ENCODE data around the gene RGS18. TPM values are rescaled to one million over a fixed set of nuclear protein-coding genes. Genes with fewer than 3 reads are reported as not detected.
"Not testable (repeated sequence)": the region's sequence is repeated elsewhere in the genome, so short reads cannot be mapped to it uniquely, and the experiment has no call there.

Gene RGS18
- total and polyA plus RNA-seq, 4 donors: 1.2 to 7.1 (median 4.3) TPM

DNA sequence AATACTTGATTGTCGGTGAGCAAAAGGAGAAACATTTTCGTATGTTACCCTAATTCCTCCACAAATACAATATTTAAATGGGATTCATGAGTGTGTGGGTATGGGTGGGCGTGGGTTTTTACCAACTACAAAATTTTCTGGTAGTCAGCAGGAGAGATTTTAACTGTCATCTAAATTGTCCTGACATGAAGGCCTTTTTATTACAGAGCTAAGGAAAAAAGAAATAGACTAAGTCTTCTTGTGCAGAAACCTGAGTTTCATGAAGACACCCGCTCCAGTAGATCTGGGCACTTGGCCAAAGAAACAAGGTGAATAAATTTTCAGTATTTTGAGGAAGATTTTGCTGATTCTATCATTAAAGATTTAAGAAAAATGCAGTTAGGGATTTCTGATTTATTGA lies 752 bp downstream of the RGS18 start:
- Histone ChIP-seq H3K36me3 (ENCODE audit: control insufficient read depth in 1 of 2, insufficient read depth in 2 of 2, low read length in 1 of 2) (no peaks in the 10 kb centered on the region), H3K4me3 (ENCODE audit: low read length in 2 of 2) (no peak overlapping the region), H3K27me3 (ENCODE audit: control insufficient read depth in 1 of 2, insufficient read depth in 2 of 2, low read length in 1 of 2) (no peaks in the 10 kb centered on the region), H3K9me3 (ENCODE audit: control insufficient read depth, low read length) (no peaks in the 10 kb centered on the region), H3K4me1 (ENCODE audit: control insufficient read depth in 1 of 2, insufficient read depth in 2 of 2, low read length in 2 of 2) (no peaks in the 10 kb centered on the region), H3K27ac (ENCODE audit: low read depth in 1 of 2, low read length in 2 of 2) (no peak overlapping the region)
- ATAC-seq (ENCODE audit: low FRiP score) (no peak), DNase-seq (no peak)
- intact Hi-C loops (cut with DNase I): no loop called here
- WGBS, 2 donors: 70 to 86% methylated on average over 4 of the region's 4 CpGs

DNA sequence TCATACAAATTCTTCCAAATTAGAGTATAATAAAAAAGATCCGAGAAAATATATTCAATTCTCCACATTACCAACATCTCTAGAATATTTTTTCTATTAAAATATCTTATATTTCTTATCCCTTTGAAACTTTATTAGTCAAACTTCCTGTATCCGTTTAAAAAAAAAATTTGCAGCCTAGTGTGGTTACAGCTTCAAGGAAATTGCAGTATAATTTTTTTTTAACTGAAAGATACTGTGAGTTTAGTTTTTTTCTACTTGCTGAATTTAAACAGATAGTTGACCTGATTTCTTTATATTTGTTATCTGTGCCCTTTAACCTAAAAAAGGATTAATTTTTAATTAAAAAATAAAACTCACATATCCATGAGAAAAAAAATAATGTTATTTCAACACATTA lies 1.5 kb downstream of the RGS18 start:
- Histone ChIP-seq H3K27ac (ENCODE audit: low read depth in 1 of 2, low read length in 2 of 2) (no peak overlapping the region), H3K36me3 (ENCODE audit: control insufficient read depth in 1 of 2, insufficient read depth in 2 of 2, low read length in 1 of 2) (no peaks in the 10 kb centered on the region), H3K4me1 (ENCODE audit: control insufficient read depth in 1 of 2, insufficient read depth in 2 of 2, low read length in 2 of 2) (no peaks in the 10 kb centered on the region), H3K4me3 (ENCODE audit: low read length in 2 of 2) (no peak overlapping the region), H3K9me3 (ENCODE audit: control insufficient read depth, low read length) (no peaks in the 10 kb centered on the region), H3K27me3 (ENCODE audit: control insufficient read depth in 1 of 2, insufficient read depth in 2 of 2, low read length in 1 of 2) (no peaks in the 10 kb centered on the region)
- no peak for ATAC-seq (ENCODE audit: low FRiP score)
- WGBS, 2 donors: 70 to 74% methylated on average over 2 of the region's 2 CpGs
- no peak for DNase-seq
- intact Hi-C loops (cut with DNase I): no loop called here

DNA sequence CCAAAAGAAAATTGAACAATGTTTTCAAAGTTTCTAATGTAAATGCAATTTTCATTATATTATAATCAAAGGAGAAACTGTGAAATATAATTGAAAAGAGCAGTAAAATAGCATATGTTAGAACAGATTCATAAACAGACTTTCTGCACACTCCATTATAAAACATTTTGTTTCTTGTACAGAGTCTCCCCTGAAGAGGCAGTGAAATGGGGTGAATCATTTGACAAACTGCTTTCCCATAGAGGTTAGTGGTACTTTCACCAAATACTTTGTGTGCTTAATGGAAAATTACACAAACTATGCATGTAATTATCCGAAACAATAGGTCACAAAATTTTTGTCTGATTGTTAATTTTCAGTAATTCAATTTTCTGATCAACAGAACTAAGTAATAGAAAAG lies 1.9 kb downstream of the RGS18 start:
- 91 to 98% methylated on average over 1 of the region's 1 CpG for WGBS, 2 donors
- ATAC-seq (ENCODE audit: low FRiP score): no peak
- no peak overlapping the region for H3K27ac ChIP-seq (ENCODE audit: low read depth in 1 of 2, low read length in 2 of 2)
- DNase-seq: no peak
- no peaks in the 10 kb centered on the region for H3K4me1 ChIP-seq (ENCODE audit: control insufficient read depth in 1 of 2, insufficient read depth in 2 of 2, low read length in 2 of 2)
- no peaks in the 10 kb centered on the region for H3K36me3 ChIP-seq (ENCODE audit: control insufficient read depth in 1 of 2, insufficient read depth in 2 of 2, low read length in 1 of 2)
- no peaks in the 10 kb centered on the region for H3K9me3 ChIP-seq (ENCODE audit: control insufficient read depth, low read length)
- H3K4me3 ChIP-seq (ENCODE audit: low read length in 2 of 2): no peak overlapping the region
- intact Hi-C loops (cut with DNase I): no loop called here
- H3K27me3 ChIP-seq (ENCODE audit: control insufficient read depth in 1 of 2, insufficient read depth in 2 of 2, low read length in 1 of 2): no peaks in the 10 kb centered on the region

DNA sequence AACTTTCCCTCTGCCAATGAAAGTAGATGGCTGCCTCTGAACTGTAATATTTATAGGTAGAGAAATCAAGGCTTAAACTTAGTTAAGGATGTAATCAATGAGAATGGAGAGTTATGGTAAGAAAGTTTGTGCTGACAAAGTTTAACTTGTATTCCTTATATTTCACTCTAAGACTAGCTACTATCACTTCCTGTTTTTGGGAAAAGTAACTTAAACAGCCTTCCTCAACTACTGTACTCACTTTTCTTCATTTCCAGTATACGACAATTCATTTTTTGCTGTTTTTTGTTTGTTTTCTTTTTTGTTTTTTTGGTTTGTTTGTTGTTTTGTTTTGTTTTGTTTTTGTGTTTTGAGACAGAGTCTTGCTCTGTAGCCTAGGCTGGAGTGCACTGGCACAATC lies 3.7 kb downstream of the RGS18 start:
- Histone ChIP-seq H3K27ac (ENCODE audit: low read depth in 1 of 2, low read length in 2 of 2) (no peak overlapping the region), H3K4me1 (ENCODE audit: control insufficient read depth in 1 of 2, insufficient read depth in 2 of 2, low read length in 2 of 2) (no peaks in the 10 kb centered on the region), H3K27me3 (ENCODE audit: control insufficient read depth in 1 of 2, insufficient read depth in 2 of 2, low read length in 1 of 2) (no peaks in the 10 kb centered on the region), H3K9me3 (ENCODE audit: control insufficient read depth, low read length) (no peaks in the 10 kb centered on the region), H3K4me3 (ENCODE audit: low read length in 2 of 2) (no peak overlapping the region), H3K36me3 (ENCODE audit: control insufficient read depth in 1 of 2, insufficient read depth in 2 of 2, low read length in 1 of 2) (no peaks in the 10 kb centered on the region)
- DNase-seq: no peak
- ATAC-seq (ENCODE audit: low FRiP score): no peak
- 88 to 97% methylated on average over 1 of the region's 1 CpG for WGBS, 2 donors
- intact Hi-C loops (cut with DNase I): no loop called here

DNA sequence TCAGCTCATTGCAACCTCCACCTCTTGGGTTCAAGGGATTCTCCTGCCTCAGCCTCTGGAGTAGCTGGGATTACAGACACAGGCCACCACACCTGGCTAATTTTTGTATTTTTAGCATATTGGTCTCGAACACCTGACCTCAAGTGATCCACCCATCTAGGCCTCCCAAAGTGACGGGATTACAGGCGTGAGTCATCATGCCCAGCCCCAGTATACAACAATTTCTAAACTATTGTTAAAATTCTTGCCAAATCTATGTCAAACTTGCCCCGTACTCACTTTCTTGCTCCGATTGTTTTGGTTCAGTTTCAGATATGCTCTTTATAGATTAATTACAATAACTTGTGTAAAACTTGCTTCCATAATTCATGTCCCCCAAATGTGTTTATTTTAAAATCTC lies 4.1 kb downstream of the RGS18 start:
- H3K4me1 ChIP-seq (ENCODE audit: control insufficient read depth in 1 of 2, insufficient read depth in 2 of 2, low read length in 2 of 2): no peaks in the 10 kb centered on the region
- H3K27me3 ChIP-seq (ENCODE audit: control insufficient read depth in 1 of 2, insufficient read depth in 2 of 2, low read length in 1 of 2): no peaks in the 10 kb centered on the region
- H3K9me3 ChIP-seq (ENCODE audit: control insufficient read depth, low read length): no peaks in the 10 kb centered on the region
- ATAC-seq (ENCODE audit: low FRiP score) (no peak), DNase-seq (no peak)
- no peaks in the 10 kb centered on the region for H3K36me3 ChIP-seq (ENCODE audit: control insufficient read depth in 1 of 2, insufficient read depth in 2 of 2, low read length in 1 of 2)
- no peak overlapping the region for H3K4me3 ChIP-seq (ENCODE audit: low read length in 2 of 2)
- intact Hi-C loops (cut with DNase I): no loop called here
- WGBS, 2 donors: 69% methylated on average over 5 of the region's 5 CpGs
- H3K27ac ChIP-seq (ENCODE audit: low read depth in 1 of 2, low read length in 2 of 2): no peak overlapping the region

DNA sequence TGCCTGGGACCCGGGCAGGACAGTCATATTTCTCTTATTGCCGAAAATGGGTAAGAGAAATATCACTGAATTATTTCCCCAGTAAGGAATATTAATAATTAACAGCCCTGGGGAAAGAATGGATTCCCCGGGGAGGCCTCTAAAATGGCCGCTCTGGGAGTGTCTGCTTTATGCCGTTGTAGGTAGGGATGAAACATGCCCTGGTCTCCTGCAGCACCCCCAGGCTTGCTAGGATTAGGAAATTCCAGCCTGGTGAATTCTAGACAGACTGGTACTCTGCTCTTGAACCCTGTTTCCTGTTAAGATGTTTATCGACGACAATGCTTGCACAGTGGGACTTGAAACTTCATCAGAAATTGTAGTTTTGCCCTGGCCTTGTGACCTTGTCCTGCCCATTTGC lies 6.7 kb downstream of the RGS18 start:
- H3K9me3 ChIP-seq (ENCODE audit: control insufficient read depth, low read length); H3K27me3 ChIP-seq (ENCODE audit: control insufficient read depth in 1 of 2, insufficient read depth in 2 of 2, low read length in 1 of 2); DNase-seq; ATAC-seq (ENCODE audit: low FRiP score); H3K4me1 ChIP-seq (ENCODE audit: control insufficient read depth in 1 of 2, insufficient read depth in 2 of 2, low read length in 2 of 2); H3K36me3 ChIP-seq (ENCODE audit: control insufficient read depth in 1 of 2, insufficient read depth in 2 of 2, low read length in 1 of 2); H3K27ac ChIP-seq (ENCODE audit: low read depth in 1 of 2, low read length in 2 of 2); intact Hi-C loops (cut with DNase I); H3K4me3 ChIP-seq (ENCODE audit: low read length in 2 of 2): not testable (repeated sequence)
- WGBS, 2 donors: 82 to 83% methylated on average over 7 of the region's 7 CpGs

DNA sequence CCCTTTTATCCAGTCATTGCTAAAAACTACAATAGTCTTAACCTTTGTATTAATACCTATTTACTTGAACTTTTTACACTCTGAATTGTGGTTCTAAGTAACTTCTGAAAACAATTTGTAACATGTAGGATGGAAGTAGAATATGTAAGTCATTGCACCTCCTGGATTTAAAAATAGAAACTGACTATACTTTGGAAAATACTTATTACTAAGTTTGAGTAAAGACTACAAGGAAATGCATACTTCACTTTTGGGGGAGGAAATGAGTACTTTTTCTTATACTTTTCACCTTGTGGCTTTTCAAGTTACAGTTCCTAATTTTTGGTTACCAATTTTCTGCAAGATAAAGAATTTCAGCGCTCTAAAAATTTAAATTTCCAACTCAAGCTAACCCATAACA lies 8.7 kb downstream of the RGS18 start:
- DNase-seq (no peak), ATAC-seq (ENCODE audit: low FRiP score) (no peak)
- no peaks in the 10 kb centered on the region for H3K27me3 ChIP-seq (ENCODE audit: control insufficient read depth in 1 of 2, insufficient read depth in 2 of 2, low read length in 1 of 2)
- H3K36me3 ChIP-seq (ENCODE audit: control insufficient read depth in 1 of 2, insufficient read depth in 2 of 2, low read length in 1 of 2): no peaks in the 10 kb centered on the region
- H3K9me3 ChIP-seq (ENCODE audit: control insufficient read depth, low read length): no peaks in the 10 kb centered on the region
- no peak overlapping the region for H3K27ac ChIP-seq (ENCODE audit: low read depth in 1 of 2, low read length in 2 of 2)
- intact Hi-C loops (cut with DNase I): no loop called here
- no peak overlapping the region for H3K4me3 ChIP-seq (ENCODE audit: low read length in 2 of 2)
- H3K4me1 ChIP-seq (ENCODE audit: control insufficient read depth in 1 of 2, insufficient read depth in 2 of 2, low read length in 2 of 2): no peaks in the 10 kb centered on the region
- WGBS, 2 donors: 95 to 97% methylated on average over 1 of the region's 1 CpG

DNA sequence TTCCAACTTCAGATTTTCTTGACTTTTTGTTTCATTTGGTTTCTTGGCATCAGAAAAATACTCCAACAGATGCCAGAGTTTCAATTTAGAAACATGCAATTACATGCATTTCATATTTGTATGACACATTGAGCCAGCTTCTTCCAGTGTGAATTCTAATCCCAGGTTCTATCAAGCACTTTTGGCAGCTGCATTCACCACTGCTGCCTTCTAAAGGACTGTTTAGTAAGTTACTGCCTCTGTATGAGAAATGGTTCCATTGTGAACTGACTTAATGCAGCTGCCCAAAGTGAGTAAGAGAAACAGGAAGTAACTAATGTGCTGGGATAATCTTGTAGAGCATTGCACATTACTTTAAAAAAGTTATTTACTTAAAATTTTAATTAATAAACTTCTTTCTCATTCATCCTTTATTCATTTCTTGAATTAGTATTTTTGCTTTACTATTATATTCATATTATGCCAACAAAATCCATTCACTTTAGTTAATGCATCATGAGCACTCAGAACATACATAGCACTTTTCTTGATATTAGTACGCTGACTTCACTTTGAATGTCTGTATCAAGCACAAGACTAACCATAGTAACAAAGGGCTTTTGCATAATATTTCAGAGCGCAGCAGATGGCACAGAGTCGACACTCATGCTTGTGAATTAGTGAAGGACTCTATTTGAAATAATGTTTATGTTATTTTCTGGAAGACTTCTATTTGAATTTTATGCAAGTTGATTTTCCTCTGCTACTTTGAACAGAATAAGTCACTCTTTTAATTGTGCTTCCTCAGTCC lies 9.8 kb downstream of the RGS18 start:
- no peak overlapping the region for H3K27ac ChIP-seq (ENCODE audit: low read depth in 1 of 2, low read length in 2 of 2)
- H3K9me3 ChIP-seq (ENCODE audit: control insufficient read depth, low read length): no peaks in the 10 kb centered on the region
- H3K36me3 ChIP-seq (ENCODE audit: control insufficient read depth in 1 of 2, insufficient read depth in 2 of 2, low read length in 1 of 2): no peaks in the 10 kb centered on the region
- DNase-seq (no peak), ATAC-seq (ENCODE audit: low FRiP score) (no peak)
- H3K4me3 ChIP-seq (ENCODE audit: low read length in 2 of 2): no peak overlapping the region
- intact Hi-C loops (cut with DNase I): no loop called here
- 94 to 95% methylated on average over 3 of the region's 3 CpGs for WGBS, 2 donors
- no peaks in the 10 kb centered on the region for H3K27me3 ChIP-seq (ENCODE audit: control insufficient read depth in 1 of 2, insufficient read depth in 2 of 2, low read length in 1 of 2)
- H3K4me1 ChIP-seq (ENCODE audit: control insufficient read depth in 1 of 2, insufficient read depth in 2 of 2, low read length in 2 of 2): no peaks in the 10 kb centered on the region

DNA sequence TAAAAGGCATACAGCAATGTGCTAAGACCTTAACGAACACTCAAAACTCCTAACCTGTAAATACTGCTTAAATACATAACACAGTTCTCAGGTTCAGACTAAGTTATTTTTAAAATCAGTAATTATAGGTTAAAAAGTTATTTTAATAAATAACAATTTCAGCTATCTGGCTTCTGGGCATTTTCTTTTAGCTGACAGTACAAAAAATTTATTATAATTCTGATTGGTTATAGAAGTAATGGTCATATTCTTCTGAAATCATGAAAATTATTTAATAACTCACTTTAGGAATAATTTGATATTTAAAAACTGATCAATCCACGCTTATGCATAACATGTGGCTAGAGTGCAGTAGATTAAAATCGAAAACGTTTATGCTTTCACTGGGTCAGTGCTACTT lies 10.7 kb downstream of the RGS18 start:
- DNase-seq (no peak), ATAC-seq (ENCODE audit: low FRiP score) (no peak)
- intact Hi-C loops (cut with DNase I): no loop called here
- H3K4me1 ChIP-seq (ENCODE audit: control insufficient read depth in 1 of 2, insufficient read depth in 2 of 2, low read length in 2 of 2): no peaks in the 10 kb centered on the region
- H3K36me3 ChIP-seq (ENCODE audit: control insufficient read depth in 1 of 2, insufficient read depth in 2 of 2, low read length in 1 of 2): no peaks in the 10 kb centered on the region
- no peaks in the 10 kb centered on the region for H3K27me3 ChIP-seq (ENCODE audit: control insufficient read depth in 1 of 2, insufficient read depth in 2 of 2, low read length in 1 of 2)
- H3K9me3 ChIP-seq (ENCODE audit: control insufficient read depth, low read length): no peaks in the 10 kb centered on the region
- WGBS, 2 donors: 41 to 42% methylated on average over 4 of the region's 4 CpGs
- H3K4me3 ChIP-seq (ENCODE audit: low read length in 2 of 2): no peak overlapping the region
- no peak overlapping the region for H3K27ac ChIP-seq (ENCODE audit: low read depth in 1 of 2, low read length in 2 of 2)

Measured in aorta (tissue), 5 donors.